ENCODE data around the gene PKD1.
A peak's percentile ranks its signal among the peaks of the same experiment; 100 is the strongest.
"Not testable (repeated sequence)": the region's sequence is repeated elsewhere in the genome, so short reads cannot be mapped to it uniquely, and the experiment has no call there.

The PKD1 gene

GRCh38 chr16:2123706-2124376 lies 11.9 kb downstream of the PKD1 start:
- DNase-seq (ENCODE audit: low read depth): not testable (repeated sequence)

GRCh38 chr16:2122934-2123683 lies 12.6 kb downstream of the PKD1 start:
- not testable (repeated sequence) for DNase-seq (ENCODE audit: low read depth)

GRCh38 chr16:2122429-2122828 lies 13.3 kb downstream of the PKD1 start:
- no peak for DNase-seq (ENCODE audit: low read depth)

- DNase-seq (ENCODE audit: low read depth): no peak
Observed at GRCh38 chr16:2121853-2122252, 13.8 kb downstream of the PKD1 start.

- peak; percentile 20 for DNase-seq (ENCODE audit: low read depth)
Observed at GRCh38 chr16:2121325-2121724, 14.4 kb downstream of the PKD1 start.

GRCh38 chr16:2117960-2118722 lies 17.6 kb downstream of the PKD1 start:
- not testable (repeated sequence) for DNase-seq (ENCODE audit: low read depth)

GRCh38 chr16:2117341-2117740 lies 18.4 kb downstream of the PKD1 start:
- not testable (repeated sequence) for DNase-seq (ENCODE audit: low read depth)

- not testable (repeated sequence) for DNase-seq (ENCODE audit: low read depth)
Observed at GRCh38 chr16:2116428-2116827, 19.3 kb downstream of the PKD1 start.

GRCh38 chr16:2115591-2115973 lies 20.1 kb downstream of the PKD1 start:
- DNase-seq (ENCODE audit: low read depth): no peak

GRCh38 chr16:2114885-2115590 lies 20.7 kb downstream of the PKD1 start:
- not testable (repeated sequence) for DNase-seq (ENCODE audit: low read depth)

- DNase-seq (ENCODE audit: low read depth): not testable (repeated sequence)
Observed at GRCh38 chr16:2114225-2114624, 21.5 kb downstream of the PKD1 start.

GRCh38 chr16:2112539-2113106 lies 23.1 kb downstream of the PKD1 start:
- DNase-seq (ENCODE audit: low read depth): not testable (repeated sequence)

GRCh38 chr16:2111412-2112335 lies 24.0 kb downstream of the PKD1 start:
- DNase-seq (ENCODE audit: low read depth): not testable (repeated sequence)

- not testable (repeated sequence) for DNase-seq (ENCODE audit: low read depth)
Observed at GRCh38 chr16:2111009-2111353, 24.7 kb downstream of the PKD1 start.

GRCh38 chr16:2110332-2111008 lies 25.2 kb downstream of the PKD1 start:
- DNase-seq (ENCODE audit: low read depth): not testable (repeated sequence)

GRCh38 chr16:2109872-2110271 lies 25.8 kb downstream of the PKD1 start:
- not testable (repeated sequence) for DNase-seq (ENCODE audit: low read depth)

GRCh38 chr16:2109271-2109580 lies 26.5 kb downstream of the PKD1 start:
- DNase-seq (ENCODE audit: low read depth): not testable (repeated sequence)

GRCh38 chr16:2108446-2109270 lies 27.0 kb downstream of the PKD1 start:
- DNase-seq (ENCODE audit: low read depth): not testable (repeated sequence)

GRCh38 chr16:2107791-2108125 lies 27.9 kb downstream of the PKD1 start:
- DNase-seq (ENCODE audit: low read depth): not testable (repeated sequence)

Data from stimulated activated CD4-positive, alpha-beta T cell treated with anti-CD3 and anti-CD28 coated beads, Interleukin-2, amount 100 ng/mL, for 4 hours (primary cell).